IMR-90 (cell line): ENCODE measurements around the gene DPF3. TPM values are rescaled to one million over a fixed set of nuclear protein-coding genes. Genes with fewer than 3 reads are reported as not detected.

Experiments used
- ATAC-seq: fragments of 200-7000 bp; cut with Tn5 transposase; 2 replicates; pipeline ENCODE4 v1.9.1; 2020; ENCODE audit warnings: low read depth, mild to moderate bottlenecking, moderate library complexity
- BruUV-seq: library from RNA; stranded (reverse); fragments of 400-500 nt; replicated peaks from 2 replicates; lab custom pipeline; 2021; lab: Mats Ljungman, UMichigan
- CTCF ChIA-PET: fragments of 300-600 bp; formaldehyde crosslinking; extraction: SDS; loops from one replicate; lab custom pipeline; 2021; ENCODE audit warnings: antibody characterized with exemption; lab: Yijun Ruan, JAX
- POLR2A ChIA-PET: fragments of 300-600 bp; sonication (Branson Sonifier 250); formaldehyde crosslinking; loops from one replicate; lab custom pipeline; 2022; ENCODE audit warnings: antibody characterized with exemption; ENCODE audit not compliant: unreplicated experiment; lab: Charles Lee
- DNase-seq: peaks from one replicate; pipeline ENCODE4 v3.0.0; 2013
- H2AFZ ChIP-seq: replicated peaks from 2 replicates; pipeline ENCODE3; 2013; ENCODE audit warnings: low read length, mild to moderate bottlenecking; ENCODE audit not compliant: poor library complexity
- H2AK5ac ChIP-seq: 2 replicates; pipeline ENCODE4 v1.6.1; 2013; ENCODE audit warnings: low read depth, low read length, inconsistent platforms
- H2AK9ac ChIP-seq: replicated peaks from 2 replicates; pipeline ENCODE3; 2013; ENCODE audit warnings: mild to moderate bottlenecking, low read depth, low read length, moderate library complexity; ENCODE audit not compliant: poor library complexity
- H2BK120ac ChIP-seq: 2 replicates; pipeline ENCODE4 v1.6.1; 2013; ENCODE audit warnings: low read depth, low read length, inconsistent platforms
- H2BK15ac ChIP-seq: 3 replicates; pipeline ENCODE4 v1.6.1; 2013; ENCODE audit warnings: low read depth, low read length, inconsistent platforms
- H2BK20ac ChIP-seq: 2 replicates; pipeline ENCODE4 v1.6.1; 2013; ENCODE audit warnings: low read depth, mild to moderate bottlenecking, inconsistent platforms, low read length, moderate library complexity
- H2BK5ac ChIP-seq: 2 replicates; pipeline ENCODE4 v1.6.1; 2013; ENCODE audit warnings: mild to moderate bottlenecking, low read depth, low read length, inconsistent platforms; ENCODE audit not compliant: poor library complexity, severe bottlenecking
- H3K14ac ChIP-seq: replicated peaks from 2 replicates; pipeline ENCODE4 v1.6.1; 2013; ENCODE audit warnings: low read depth, low read length, inconsistent platforms
- H3K18ac ChIP-seq: 2 replicates; pipeline ENCODE4 v1.6.1; 2013; ENCODE audit warnings: low read depth, low read length, control low read depth
- H3K23ac ChIP-seq: 2 replicates; pipeline ENCODE4 v1.6.1; 2013; ENCODE audit warnings: low read depth, low read length, inconsistent platforms
- H3K27ac ChIP-seq: 2 replicates; pipeline ENCODE4 v1.5.1; 2013; ENCODE audit warnings: mild to moderate bottlenecking, control low read depth, low read length; ENCODE audit not compliant: insufficient read depth
- H3K27me3 ChIP-seq: 2 replicates; pipeline ENCODE4 v1.6.1; 2013; ENCODE audit warnings: low read length; ENCODE audit not compliant: control insufficient read depth, insufficient read depth
- H3K36me3 ChIP-seq: 2 replicates; pipeline ENCODE4 v1.6.1; 2013; ENCODE audit warnings: low read length, mixed read lengths; ENCODE audit not compliant: control insufficient read depth, insufficient read depth
- H3K4ac ChIP-seq: 2 replicates; pipeline ENCODE4 v1.6.1; 2013; ENCODE audit warnings: low read depth, low read length, inconsistent platforms
- H3K4me1 ChIP-seq: 2 replicates; pipeline ENCODE4 v1.6.1; 2013; ENCODE audit warnings: low read length, mixed read lengths; ENCODE audit not compliant: control insufficient read depth, insufficient read depth
- H3K4me2 ChIP-seq: 2 replicates; pipeline ENCODE4 v1.6.1; 2013; ENCODE audit warnings: low read depth, mild to moderate bottlenecking, control low read depth, low read length, moderate library complexity
- H3K4me3 ChIP-seq: 2 replicates; pipeline ENCODE4 v1.5.1; 2013; ENCODE audit warnings: low read depth, mild to moderate bottlenecking, control low read depth, low read length, moderate library complexity; ENCODE audit not compliant: insufficient read depth
- H3K56ac ChIP-seq: 2 replicates; pipeline ENCODE4 v1.6.1; 2013; ENCODE audit warnings: low read length, inconsistent platforms; ENCODE audit not compliant: insufficient read depth; ENCODE audit errors: extremely low read depth
- H3K79me1 ChIP-seq, 2 experiments: 2 replicates each; pipeline ENCODE4 v1.6.1; 2013; ENCODE audit warnings: low read length in 2 of 2, inconsistent platforms in 1 of 2, low read depth in 1 of 2
- H3K9ac ChIP-seq: 2 replicates; pipeline ENCODE4 v1.6.1; 2013; ENCODE audit warnings: low read depth, low read length, control low read depth
- H3K9me1 ChIP-seq: 2 replicates; pipeline ENCODE4 v1.6.1; 2013; ENCODE audit warnings: low read length, inconsistent platforms; ENCODE audit not compliant: insufficient read depth
- H3K9me3 ChIP-seq: 2 replicates; pipeline ENCODE4 v1.6.1; 2013; ENCODE audit warnings: low read length; ENCODE audit not compliant: control insufficient read depth, insufficient read depth
- H4K20me1 ChIP-seq: 2 replicates; pipeline ENCODE4 v1.6.1; 2013; ENCODE audit warnings: low read length, inconsistent platforms; ENCODE audit not compliant: insufficient read depth
- H4K5ac ChIP-seq: 2 replicates; pipeline ENCODE4 v1.6.1; 2013; ENCODE audit warnings: mild to moderate bottlenecking, low read depth, low read length, control low read depth
- H4K8ac ChIP-seq, 2 experiments: 2 replicates each; pipeline ENCODE4 v1.6.1; 2013; ENCODE audit warnings: low read depth in 2 of 2, low read length in 2 of 2, control low read depth in 1 of 2, inconsistent platforms in 1 of 2
- H4K91ac ChIP-seq: 2 replicates; pipeline ENCODE4 v1.6.1; 2013; ENCODE audit warnings: low read depth, low read length, inconsistent platforms; ENCODE audit not compliant: insufficient read depth
- BHLHE40 ChIP-seq: fragments of 150-350 bp; IDR thresholded peaks from 2 replicates; pipeline ENCODE4 v1.6.1; 2016; ENCODE audit warnings: mild to moderate bottlenecking, low read depth, low read length
- CTCF ChIP-seq: conservative IDR thresholded peaks from 2 replicates; pipeline ENCODE4 v1.5.1; 2012; ENCODE audit warnings: mild to moderate bottlenecking, low read depth, low read length, improper control_type of control experiment
- MAZ ChIP-seq: IDR thresholded peaks from 2 replicates; pipeline ENCODE4 v1.6.1; 2012; ENCODE audit warnings: low read depth, mild to moderate bottlenecking, low read length, improper control_type of control experiment, moderate library complexity, borderline replicate concordance
- MXI1 ChIP-seq: IDR thresholded peaks from 2 replicates; pipeline ENCODE4 v1.6.1; 2012; ENCODE audit warnings: low read depth, mild to moderate bottlenecking, low read length, moderate library complexity, borderline replicate concordance
- NFE2L2 ChIP-seq: fragments of 150-350 bp; IDR thresholded peaks from 2 replicates; pipeline ENCODE4 v1.6.1; 2016; ENCODE audit warnings: low read depth, mild to moderate bottlenecking, low read length
- RAD21 ChIP-seq: IDR thresholded peaks from 2 replicates; pipeline ENCODE4 v1.6.1; 2012; ENCODE audit warnings: low read length, improper control_type of control experiment
- RCOR1 ChIP-seq: IDR thresholded peaks from 2 replicates; pipeline ENCODE4 v1.6.1; 2012; ENCODE audit warnings: mild to moderate bottlenecking, low read length, improper control_type of control experiment; ENCODE audit not compliant: insufficient replicate concordance
- RFX5 ChIP-seq: IDR thresholded peaks from 2 replicates; pipeline ENCODE4 v1.8.0; 2012; ENCODE audit warnings: low read depth, mild to moderate bottlenecking, low read length, moderate library complexity
- USF2 ChIP-seq: fragments of 150-350 bp; IDR thresholded peaks from 2 replicates; pipeline ENCODE4 v1.6.1; 2017; ENCODE audit warnings: mild to moderate bottlenecking, antibody characterized with exemption, low read length, low read depth
- WGBS, 2 experiments: methylation state at CpG; one replicate each; pipeline versions ENCODE4 v1.1.5 to v1.1.7; 2013; ENCODE audit warnings: missing lambda C conversion rate in 2 of 2; ENCODE audit not compliant: insufficient read length in 1 of 2; ENCODE audit errors: extremely low coverage in 2 of 2; 5-methylcytosine and 5-hydroxymethylcytosine counted together
- dilution Hi-C: fragments of 300-500 bp; cut with HindIII; formaldehyde crosslinking; loops from one replicate; pipeline ENCODE4 v1.14.3; 2018; ENCODE audit warnings: low sequenced_read_pairs; ENCODE audit not compliant: unreplicated experiment
- in situ Hi-C: fragments of 300-500 bp; cut with MboI; formaldehyde crosslinking; loops from 3 replicates; pipeline ENCODE4 v1.14.3; 2019; ENCODE audit warnings: low sequenced_read_pairs, inconsistent platforms, mixed read lengths
- intact Hi-C: fragments of 100-400 bp; cut with micrococcal nuclease; formaldehyde crosslinking; loops from 2 replicates; pipeline ENCODE4 v1.10.0; 2022
- polyA plus RNA-seq, 3 experiments: library from polyadenylated mRNA; depleted of rRNA; stranded (reverse); fragments of >200 nt; gene quantifications; 2 replicates each; pipeline ENCODE4 v1.2.3, GENCODE V29; 2012; ENCODE audit warnings: low replicate concordance in 1 of 3
- total RNA-seq: library from RNA; depleted of rRNA; stranded (reverse); fragments of >200 nt; gene quantifications from 2 replicates; pipeline ENCODE4 v1.2.3, GENCODE V29; 2012

DPF3 gene
- total and polyA plus RNA-seq, 2 of the 4 experiments (the other 2 are of a cell fraction): 30.5 to 32.8 TPM

- H4K91ac ChIP-seq: peak overlapping the region; percentile 45
- H3K18ac ChIP-seq: no peak overlapping the region
- no peak overlapping the region for H3K4me3 ChIP-seq
- no peak overlapping the region for H4K5ac ChIP-seq
- peak overlapping the region in 1 of 2 experiments; percentile 44; a peak in 1 of 4 replicates for H4K8ac ChIP-seq
- H2AK9ac ChIP-seq: peak overlapping the region; percentile 67
- H3K9me3 ChIP-seq: 0 out of 2 replicates have a peak, but pooled peaks cover 2% of the 10 kb centered on the region
- H3K14ac ChIP-seq: peak overlapping the region; percentile 20; the same call in 1 of the 2 replicates
- H3K56ac ChIP-seq: no peak overlapping the region
- H3K27ac ChIP-seq: no peak overlapping the region
- dilution Hi-C loops (no loop called here), intact Hi-C loops (no loop called here), in situ Hi-C loops (no loop called here)
- H3K79me1 ChIP-seq: no peaks in the 10 kb centered on the region
- no peak overlapping the region for H3K23ac ChIP-seq
- H2AFZ ChIP-seq: no peak overlapping the region
- H3K27me3 ChIP-seq: no peaks in the 10 kb centered on the region
- no peaks in the 10 kb centered on the region for H3K9me1 ChIP-seq
- no peak overlapping the region for H2BK5ac ChIP-seq
- DNase-seq (no peak), ATAC-seq (no peak)
- H3K9ac ChIP-seq: no peak overlapping the region
- peak overlapping the region; percentile 64 for H3K4ac ChIP-seq
- no peak overlapping the region for H3K4me2 ChIP-seq
- H3K4me1 ChIP-seq: peaks cover 4% of the 10 kb centered on the region; the same call in 1 of the 2 replicates
- ChIA-PET POLR2A (no interaction called here), CTCF (no interaction called here)
- no CpG with 5 or more reads among the region's 2 CpGs for WGBS, 2 experiments
- no TSS peak for BruUV-seq
- no peak for TF ChIP-seq NFE2L2
- no peak for TF ChIP-seq USF2
- TF ChIP-seq RAD21: no peak
- TF ChIP-seq MAZ: no peak
- TF ChIP-seq MXI1: no peak
- TF ChIP-seq BHLHE40: no peak
- no peak for TF ChIP-seq RFX5
- TF ChIP-seq RCOR1: no peak
- no peak for TF ChIP-seq CTCF
- 0 out of 3 replicates have a peak overlapping the region, but pooled peaks have one; percentile 14 for H2BK15ac ChIP-seq
- no peaks in the 10 kb centered on the region for H4K20me1 ChIP-seq
- H2AK5ac ChIP-seq: peak overlapping the region; percentile 77; the same call in 1 of the 2 replicates
- H2BK120ac ChIP-seq: no peak overlapping the region; the same call in 1 of the 2 replicates
- no peaks in the 10 kb centered on the region for H3K36me3 ChIP-seq
- H2BK20ac ChIP-seq: peak overlapping the region; percentile 46; the same call in 1 of the 2 replicates
These were observed 264.4 kb downstream of the DPF3 start for GRCh38 chr14:72629534-72629933.
